ENCODE measurements around the gene ANO2.

ANO2 gene

DNA sequence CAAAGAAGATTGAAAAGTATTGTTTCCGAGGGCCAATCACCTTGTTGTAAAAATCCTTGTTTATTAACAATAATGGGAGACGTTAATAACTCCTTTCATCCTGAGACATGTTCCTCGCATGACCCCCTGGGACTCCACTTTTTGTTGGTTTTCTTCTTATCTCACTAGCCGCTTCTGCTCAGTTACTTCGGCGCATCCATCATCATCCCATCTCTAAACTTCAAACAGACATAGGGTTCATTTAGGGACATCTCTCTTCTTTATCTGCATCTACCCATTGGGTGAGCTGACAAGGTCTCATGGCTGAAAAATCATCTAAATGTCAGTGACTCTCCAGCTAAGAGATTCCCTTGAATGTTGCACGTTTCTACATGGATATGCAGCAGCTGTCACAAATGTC lies 252.2 kb downstream of the ANO2 start:
- H3K27me3 ChIP-seq (ENCODE audit: low read depth, low read length), result no peaks in the 10 kb centered on the region

DNA sequence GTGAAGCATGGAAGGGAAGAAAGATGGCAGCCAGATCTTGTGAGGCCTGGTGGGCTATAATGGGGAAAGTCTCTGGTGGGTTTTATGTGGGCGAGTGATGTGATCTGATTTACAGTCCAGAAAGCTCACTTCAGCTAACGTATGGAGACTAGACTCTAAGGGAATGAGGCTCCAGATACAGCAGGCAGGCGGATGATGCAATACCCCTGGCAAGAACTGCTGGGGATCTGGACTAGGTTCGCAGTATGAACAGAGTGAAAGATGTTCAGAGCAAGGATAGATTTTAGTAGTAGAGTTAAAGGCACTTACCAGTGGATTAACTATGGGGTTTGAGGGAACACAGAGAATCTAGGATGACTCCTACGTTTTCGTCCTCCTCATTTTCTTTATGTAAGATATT lies 253.1 kb downstream of the ANO2 start:
- TF ChIP-seq, protein P1, sequence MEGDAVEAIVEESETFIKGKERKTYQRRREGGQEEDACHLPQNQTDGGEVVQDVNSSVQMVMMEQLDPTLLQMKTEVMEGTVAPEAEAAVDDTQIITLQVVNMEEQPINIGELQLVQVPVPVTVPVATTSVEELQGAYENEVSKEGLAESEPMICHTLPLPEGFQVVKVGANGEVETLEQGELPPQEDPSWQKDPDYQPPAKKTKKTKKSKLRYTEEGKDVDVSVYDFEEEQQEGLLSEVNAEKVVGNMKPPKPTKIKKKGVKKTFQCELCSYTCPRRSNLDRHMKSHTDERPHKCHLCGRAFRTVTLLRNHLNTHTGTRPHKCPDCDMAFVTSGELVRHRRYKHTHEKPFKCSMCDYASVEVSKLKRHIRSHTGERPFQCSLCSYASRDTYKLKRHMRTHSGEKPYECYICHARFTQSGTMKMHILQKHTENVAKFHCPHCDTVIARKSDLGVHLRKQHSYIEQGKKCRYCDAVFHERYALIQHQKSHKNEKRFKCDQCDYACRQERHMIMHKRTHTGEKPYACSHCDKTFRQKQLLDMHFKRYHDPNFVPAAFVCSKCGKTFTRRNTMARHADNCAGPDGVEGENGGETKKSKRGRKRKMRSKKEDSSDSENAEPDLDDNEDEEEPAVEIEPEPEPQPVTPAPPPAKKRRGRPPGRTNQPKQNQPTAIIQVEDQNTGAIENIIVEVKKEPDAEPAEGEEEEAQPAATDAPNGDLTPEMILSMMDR (IDR thresholded peaks at IDR 0.05; ENCODE audit: low read depth, low read length), result no peak
- TF ChIP-seq EZH2phosphoT487 (IDR thresholded peaks at IDR 0.05; ENCODE audit: low read depth), result no peak
- H3K4me2 ChIP-seq (ENCODE audit: low read length), result no peak overlapping the region
- H3K27me3 ChIP-seq (ENCODE audit: low read depth, low read length), result no peaks in the 10 kb centered on the region
- H3K27ac ChIP-seq (ENCODE audit: low read length), result no peak overlapping the region
- no peaks in the 10 kb centered on the region for H3K9me3 ChIP-seq (ENCODE audit: insufficient read depth, low read length)
- no peaks in the 10 kb centered on the region for H3K79me2 ChIP-seq (ENCODE audit: low read length)
- H3K4me3 ChIP-seq (ENCODE audit: low read length), result no peak overlapping the region
- no peaks in the 10 kb centered on the region for H4K20me1 ChIP-seq (ENCODE audit: insufficient read depth, low read length)
- no peaks in the 10 kb centered on the region for H3K36me3 ChIP-seq (replicated peaks; ENCODE audit: low read depth, low read length)
- no peaks in the 10 kb centered on the region for H3K4me1 ChIP-seq (ENCODE audit: low read length)
- no peak overlapping the region for H3K9ac ChIP-seq (ENCODE audit: low read length)
- no peak overlapping the region for H2AFZ ChIP-seq (ENCODE audit: low read depth, low read length)

More for the DNA sequence above, 252.2 kb downstream of the ANO2 start:
- Histone ChIP-seq H3K4me2 (ENCODE audit: low read length) (no peak overlapping the region), H4K20me1 (ENCODE audit: insufficient read depth, low read length) (no peaks in the 10 kb centered on the region), H3K9ac (ENCODE audit: low read length) (no peak overlapping the region), H3K36me3 (replicated peaks; ENCODE audit: low read depth, low read length) (no peaks in the 10 kb centered on the region), H3K9me3 (ENCODE audit: insufficient read depth, low read length) (no peaks in the 10 kb centered on the region), H3K79me2 (ENCODE audit: low read length) (no peaks in the 10 kb centered on the region), H3K27ac (ENCODE audit: low read length) (no peak overlapping the region), H3K4me3 (ENCODE audit: low read length) (no peak overlapping the region), H3K4me1 (ENCODE audit: low read length) (no peaks in the 10 kb centered on the region), H2AFZ (ENCODE audit: low read depth, low read length) (no peak overlapping the region)
- TF ChIP-seq EZH2phosphoT487 (IDR thresholded peaks at IDR 0.05; ENCODE audit: low read depth), result no peak
- TF ChIP-seq, protein P1 (IDR thresholded peaks at IDR 0.05; ENCODE audit: low read depth, low read length), result no peak

DNA sequence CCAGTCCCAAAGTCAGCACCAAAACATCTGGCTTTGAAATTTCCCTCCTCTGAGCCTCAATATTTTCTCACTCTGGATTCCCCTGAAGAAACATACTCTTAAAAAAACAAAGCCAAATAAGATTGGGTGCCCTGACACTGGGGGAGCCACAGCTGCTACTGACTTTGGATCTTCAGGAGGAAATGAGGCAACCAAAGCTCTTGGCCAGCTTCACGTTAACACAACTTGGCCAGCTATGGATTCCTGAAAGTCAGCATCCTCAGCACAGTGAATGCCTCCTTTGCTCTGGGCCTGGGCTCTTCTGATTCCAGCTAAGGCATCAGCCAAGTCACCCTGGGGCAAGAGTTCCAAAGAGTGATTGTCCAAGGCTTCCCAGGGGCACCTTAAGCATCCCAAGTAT lies 254.8 kb downstream of the ANO2 start:
- H3K79me2 ChIP-seq (ENCODE audit: low read length), result no peaks in the 10 kb centered on the region
- no peak for TF ChIP-seq EZH2phosphoT487 (IDR thresholded peaks at IDR 0.05; ENCODE audit: low read depth)
- TF ChIP-seq, protein P1 (IDR thresholded peaks at IDR 0.05; ENCODE audit: low read depth, low read length), result no peak

DNA sequence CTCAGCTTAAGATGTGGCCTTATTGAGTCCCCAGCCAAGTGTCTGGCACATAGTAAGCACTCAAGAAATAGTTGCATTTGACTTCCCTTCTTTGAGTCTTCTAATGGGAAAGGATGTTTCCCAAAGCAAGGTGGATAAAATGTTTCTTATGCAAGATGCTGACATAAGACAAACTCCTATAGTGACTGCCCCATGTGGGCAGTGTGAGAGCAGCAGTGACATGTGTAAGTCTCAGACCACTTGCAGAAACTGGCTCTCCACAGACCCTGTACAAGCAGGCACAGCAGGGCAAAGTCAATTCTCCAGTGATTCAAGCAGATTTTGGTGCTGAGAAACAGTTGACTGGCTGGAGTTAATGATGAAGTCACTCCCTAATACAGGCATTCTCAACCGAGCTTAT lies 255.3 kb downstream of the ANO2 start:
- H3K4me1 ChIP-seq (ENCODE audit: low read length), result no peaks in the 10 kb centered on the region
- TF ChIP-seq, protein P1 (IDR thresholded peaks at IDR 0.05; ENCODE audit: low read depth, low read length), result no peak
- TF ChIP-seq EZH2phosphoT487 (IDR thresholded peaks at IDR 0.05; ENCODE audit: low read depth), result no peak

More for the DNA sequence above, 254.8 kb downstream of the ANO2 start:
- no peak overlapping the region for H3K9ac ChIP-seq (ENCODE audit: low read length)
- no peak overlapping the region for H3K4me2 ChIP-seq (ENCODE audit: low read length)
- no peak overlapping the region for H3K4me3 ChIP-seq (ENCODE audit: low read length)
- no peak overlapping the region for H3K27ac ChIP-seq (ENCODE audit: low read length)
- H3K36me3 ChIP-seq (replicated peaks; ENCODE audit: low read depth, low read length), result no peaks in the 10 kb centered on the region
- no peaks in the 10 kb centered on the region for H4K20me1 ChIP-seq (ENCODE audit: insufficient read depth, low read length)
- H3K27me3 ChIP-seq (ENCODE audit: low read depth, low read length), result no peaks in the 10 kb centered on the region
- H3K9me3 ChIP-seq (ENCODE audit: insufficient read depth, low read length), result no peaks in the 10 kb centered on the region
- no peak overlapping the region for H2AFZ ChIP-seq (ENCODE audit: low read depth, low read length)
- no peaks in the 10 kb centered on the region for H3K4me1 ChIP-seq (ENCODE audit: low read length)

More for the DNA sequence above, 255.3 kb downstream of the ANO2 start:
- H3K9me3 ChIP-seq (ENCODE audit: insufficient read depth, low read length), result no peaks in the 10 kb centered on the region
- H3K4me3 ChIP-seq (ENCODE audit: low read length), result no peak overlapping the region
- no peaks in the 10 kb centered on the region for H3K27me3 ChIP-seq (ENCODE audit: low read depth, low read length)
- H4K20me1 ChIP-seq (ENCODE audit: insufficient read depth, low read length), result no peaks in the 10 kb centered on the region
- no peak overlapping the region for H3K9ac ChIP-seq (ENCODE audit: low read length)
- no peak overlapping the region for H3K4me2 ChIP-seq (ENCODE audit: low read length)
- no peaks in the 10 kb centered on the region for H3K36me3 ChIP-seq (replicated peaks; ENCODE audit: low read depth, low read length)
- no peak overlapping the region for H3K27ac ChIP-seq (ENCODE audit: low read length)
- no peaks in the 10 kb centered on the region for H3K79me2 ChIP-seq (ENCODE audit: low read length)
- no peak overlapping the region for H2AFZ ChIP-seq (ENCODE audit: low read depth, low read length)
